ENCODE results near the gene CRNKL1.

- no peak for TF ChIP-seq GLIS3 (CRISPR knock-in tag; IDR thresholded peaks at IDR 0.05)
- TF ChIP-seq POU6F1 (CRISPR knock-in tag; IDR thresholded peaks at IDR 0.05; ENCODE audit: borderline replicate concordance, low read depth) = no peak
- no peak for TF ChIP-seq ZFP3 (CRISPR knock-in tag; IDR thresholded peaks at IDR 0.05)
- TF ChIP-seq ISL1 (CRISPR knock-in tag; IDR thresholded peaks at IDR 0.05) = no peak
- no peak for TF ChIP-seq RARB (CRISPR knock-in tag; IDR thresholded peaks at IDR 0.05)
- no peak for TF ChIP-seq ARNTL (CRISPR knock-in tag; IDR thresholded peaks at IDR 0.05; ENCODE audit: borderline replicate concordance, low read depth)
- no peak for TF ChIP-seq PPARA (CRISPR knock-in tag; IDR thresholded peaks at IDR 0.05; ENCODE audit: borderline replicate concordance)
These were observed 8.2 kb upstream of the CRNKL1 start for GRCh38 chr20:20060234-20060998.
